Stimulated activated CD4-positive, alpha-beta T cell treated with anti-CD3 and anti-CD28 coated beads, Interleukin-12 subunit alpha, Interleukin-12 subunit beta, amount 100 ng/mL, for 24 hours (primary cell): ENCODE measurements around the gene THNSL1.

Source experiments
- DNase-seq, 2 experiments: peaks; one replicate each; pipeline ENCODE4 v3.0.0-alpha.2; 2020; ENCODE audit warnings: low read depth in 2 of 2

Gene THNSL1

GRCh38 chr10:25059990-25060389 lies 43.6 kb downstream of the THNSL1 start:
- DNase-seq: no peak

GRCh38 chr10:25061125-25061524 lies 44.7 kb downstream of the THNSL1 start:
- DNase-seq: no peak

DNA sequence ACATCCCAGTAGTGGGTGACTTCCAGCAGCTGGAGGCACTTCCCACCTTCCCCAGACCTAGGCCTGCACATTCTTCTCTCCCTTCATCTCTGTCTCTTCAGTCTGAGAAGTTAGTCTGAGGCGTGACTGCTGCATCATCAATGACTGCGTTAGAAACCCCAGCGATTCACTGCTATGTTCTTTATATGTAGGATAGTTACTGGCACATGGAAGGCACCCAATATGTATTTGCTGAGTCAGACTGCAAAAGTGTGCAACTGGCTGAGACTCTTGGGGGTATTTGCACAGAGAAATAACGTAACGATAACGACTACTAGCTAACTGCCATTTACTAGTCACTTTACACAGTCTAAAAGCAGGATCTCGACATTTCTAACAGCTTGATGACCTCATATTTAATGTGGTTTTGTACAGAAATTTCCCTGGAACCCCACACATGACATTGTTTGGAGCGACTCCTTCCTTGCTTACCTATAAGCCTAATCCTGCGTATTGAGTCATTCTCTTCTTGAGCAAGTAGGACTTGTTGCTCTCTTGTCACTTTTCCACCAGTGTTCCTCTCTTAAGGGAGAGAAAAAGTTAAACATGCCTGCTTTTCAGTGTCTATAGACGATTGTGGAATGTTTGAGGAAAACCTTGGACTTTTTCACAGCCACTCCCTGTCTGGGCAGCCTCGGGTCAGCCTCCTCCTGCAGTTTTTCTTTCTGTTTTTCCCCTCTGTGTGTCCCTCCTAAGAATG lies 45.5 kb downstream of the THNSL1 start:
- DNase-seq: no peak

DNA sequence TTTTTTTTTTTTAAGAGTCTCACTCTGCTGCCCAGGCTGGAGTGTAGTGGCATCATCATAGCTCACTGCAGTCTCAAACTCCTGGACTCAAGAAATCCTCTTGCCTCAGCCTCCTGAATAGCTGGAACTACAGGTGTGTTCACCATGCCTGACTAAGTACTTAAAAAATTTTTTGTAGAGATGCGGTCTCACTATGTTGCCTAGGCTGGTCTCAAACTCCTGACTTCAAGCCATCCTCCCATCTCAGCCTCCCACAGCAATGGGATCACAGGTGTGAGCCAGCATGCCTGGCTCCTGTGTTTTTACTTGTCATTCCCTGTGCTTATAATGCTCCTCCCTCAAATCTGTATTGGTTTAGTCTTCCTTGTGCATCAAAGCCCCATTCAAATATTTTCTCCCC lies 46.7 kb downstream of the THNSL1 start:
- no peak for DNase-seq

DNA sequence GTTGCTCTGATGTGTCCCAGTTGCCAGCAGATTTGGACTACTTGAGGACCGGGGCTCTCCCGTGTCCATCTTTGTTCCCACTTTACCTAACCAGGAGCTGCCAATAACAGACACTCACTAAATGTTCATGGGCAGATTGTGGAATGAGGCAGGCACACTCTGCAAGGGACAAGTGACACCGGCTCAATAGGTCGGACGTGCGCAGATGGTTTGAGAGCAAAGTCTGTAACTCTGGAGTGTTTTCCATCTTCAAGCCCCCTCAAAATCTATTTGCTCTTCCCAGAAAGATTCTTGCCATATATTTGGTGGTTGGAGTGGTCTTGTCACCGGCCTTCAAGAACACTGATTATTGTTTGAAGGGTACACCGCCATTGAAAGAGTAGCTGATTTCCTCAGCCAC lies 47.2 kb downstream of the THNSL1 start:
- no peak for DNase-seq

DNA sequence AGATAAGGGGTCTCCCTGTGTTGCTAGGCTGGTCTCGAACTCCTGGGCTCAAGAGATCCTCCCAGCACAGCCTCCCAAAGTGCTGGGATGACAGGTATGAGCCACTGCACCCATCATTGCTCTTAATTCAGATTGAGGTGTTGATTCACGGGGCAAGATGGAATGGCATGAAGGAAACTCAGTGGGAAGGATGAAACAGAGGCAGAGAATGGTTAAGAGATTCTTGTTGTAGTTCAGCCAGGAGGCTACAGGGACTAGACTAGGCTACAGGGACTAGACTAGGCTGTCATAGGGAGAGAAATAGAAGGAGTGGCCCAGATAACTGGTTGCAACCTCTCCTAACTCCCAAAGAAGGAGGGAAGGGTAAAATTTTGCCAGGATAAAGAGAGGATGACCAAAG lies 48.0 kb downstream of the THNSL1 start:
- no peak for DNase-seq

DNA sequence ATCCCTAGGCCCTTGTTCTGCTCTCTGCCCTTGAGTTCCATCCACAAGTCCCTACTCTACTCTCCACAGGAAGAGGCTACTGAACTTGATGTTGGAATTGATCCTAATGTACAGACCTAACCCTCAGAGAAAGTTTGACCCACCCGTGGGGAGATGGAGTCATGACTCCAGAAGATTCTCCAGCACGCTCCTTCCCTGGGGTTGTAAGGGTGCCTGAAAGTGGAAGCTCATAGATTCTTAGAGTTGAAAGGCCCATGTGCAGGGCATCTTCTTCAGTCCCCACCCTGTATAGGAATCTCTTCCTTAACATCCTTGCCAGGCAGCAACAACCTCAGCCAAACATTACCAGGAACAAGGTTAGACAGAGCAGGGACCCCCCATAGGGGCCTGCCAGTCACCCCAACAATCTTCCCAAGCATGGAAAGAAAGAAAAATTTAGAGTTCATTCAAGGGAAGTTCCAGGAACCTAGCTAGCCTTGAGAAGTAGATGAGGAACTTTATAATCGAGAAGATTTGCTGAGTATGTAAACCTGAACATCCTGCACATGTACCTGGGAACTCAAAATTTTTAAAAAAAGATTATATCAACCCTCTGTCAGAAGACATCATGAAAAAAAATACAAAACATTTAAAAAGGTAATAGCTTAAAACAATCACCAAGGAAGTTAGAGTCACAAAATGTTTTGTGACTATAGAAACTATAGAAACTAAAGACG lies 49.5 kb downstream of the THNSL1 start:
- no peak for DNase-seq

DNA sequence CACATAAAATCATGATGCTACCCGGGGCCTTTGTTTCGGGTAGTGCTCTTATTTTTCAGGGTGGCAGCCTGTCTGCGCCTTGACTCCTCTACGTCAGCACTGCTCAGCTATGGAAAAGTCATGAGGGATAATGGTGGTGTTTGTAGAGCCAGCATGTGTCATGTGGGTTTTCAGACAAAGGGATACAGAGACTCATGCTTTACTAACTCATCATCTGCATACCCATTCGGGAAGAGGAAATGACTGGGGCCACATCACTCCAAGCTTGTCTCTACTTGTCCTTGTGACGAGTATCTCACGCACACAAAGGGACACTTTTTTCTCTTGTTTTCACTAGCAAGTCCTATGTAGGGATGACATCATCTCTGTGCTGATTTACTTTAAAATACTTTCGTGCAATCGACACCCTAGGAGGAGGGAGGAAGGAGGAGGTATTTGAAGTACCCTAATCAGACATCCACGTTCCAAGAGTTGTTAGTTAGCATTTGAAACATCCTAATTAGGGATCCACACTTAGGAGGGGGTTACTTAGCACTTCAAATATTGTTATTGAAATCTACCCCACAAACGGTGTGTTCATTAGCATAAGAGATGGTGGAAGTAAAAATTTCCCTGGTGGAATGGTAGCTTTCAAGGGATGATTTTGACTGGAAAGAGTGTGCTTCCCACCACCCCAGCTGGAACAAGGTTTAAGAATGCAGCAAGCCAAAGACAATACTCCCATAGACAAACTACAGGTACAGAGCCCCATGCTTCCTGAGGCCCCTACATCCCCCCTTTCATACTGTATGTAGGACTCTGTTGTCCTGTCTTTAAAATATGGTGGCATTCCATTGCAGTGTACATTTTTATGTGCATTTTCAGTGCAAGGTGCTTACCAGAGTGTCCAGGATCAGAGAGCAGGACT lies 52.0 kb downstream of the THNSL1 start:
- no peak for DNase-seq

DNA sequence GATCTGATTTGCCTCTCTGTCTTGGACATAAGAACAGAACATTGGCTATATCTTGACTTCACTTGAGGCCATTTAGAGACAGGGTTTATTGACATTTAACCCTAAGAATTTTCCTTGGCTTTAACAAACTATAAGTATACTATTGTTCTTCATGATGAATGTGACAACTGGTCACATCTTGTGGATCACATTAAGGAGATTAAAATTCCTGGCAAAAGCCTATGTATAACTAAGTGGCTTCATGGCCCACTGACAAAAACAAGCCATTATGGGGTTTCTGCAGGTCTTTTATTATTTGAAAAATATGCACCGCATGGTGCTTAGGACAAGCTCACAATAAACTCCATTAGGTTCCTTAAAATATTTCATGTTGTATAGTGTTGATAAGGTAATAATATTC lies 54.8 kb downstream of the THNSL1 start:
- DNase-seq: no peak

DNA sequence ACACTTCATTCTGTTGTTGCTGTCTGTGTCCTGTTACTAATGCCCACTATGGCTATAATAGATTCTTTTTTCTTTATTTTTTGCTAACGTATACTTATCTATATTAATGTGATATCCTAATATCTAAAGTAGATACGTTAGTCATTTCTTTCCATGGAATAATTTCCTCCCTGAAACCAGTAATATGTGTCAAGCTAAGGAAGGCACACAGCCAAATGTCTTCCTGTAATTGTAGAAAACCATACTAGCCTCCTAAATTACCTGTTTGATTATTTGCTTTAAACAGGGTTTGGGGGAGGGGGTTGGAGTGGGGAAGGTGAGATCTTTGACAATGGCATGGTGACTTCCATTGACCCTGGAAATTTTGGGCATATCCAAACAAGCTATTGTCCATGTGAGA lies 56.4 kb downstream of the THNSL1 start:
- DNase-seq: no peak

DNA sequence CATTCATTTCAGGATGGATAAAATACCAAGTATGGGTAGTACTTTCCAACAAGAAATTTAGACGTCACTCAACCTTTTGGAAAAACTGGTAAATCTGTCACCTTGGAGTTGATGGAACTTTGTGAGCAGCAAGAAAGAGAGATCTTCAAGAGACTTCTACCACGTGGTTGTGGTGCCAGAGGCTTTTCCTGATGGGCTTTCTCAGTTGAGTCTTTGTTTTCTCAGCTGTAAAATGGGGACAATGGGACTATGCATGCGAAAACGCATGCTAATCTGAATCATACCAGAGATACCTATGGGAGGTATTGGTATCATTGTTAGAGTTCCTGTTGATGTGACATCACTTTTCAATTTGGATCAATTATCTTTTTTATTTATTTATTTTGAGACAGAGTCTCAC lies 59.4 kb downstream of the THNSL1 start:
- DNase-seq: no peak
